Heart left ventricle (tissue), 13 donors: ENCODE measurements around the gene UBE2F.

Experiments
- CTCF ChIP-seq, 12 donors: fragments of 200-600 bp; sonication (generic) in 4 of 12; IDR thresholded peaks; one replicate each; pipeline versions ENCODE4 v1.5.0 to v1.8.0; 2018 to 2022; ENCODE audit warnings: antibody characterized with exemption in 12 of 12, mild to moderate bottlenecking in 5 of 12
- POLR2A ChIP-seq, 2 donors: fragments of 450-650 bp; IDR thresholded peaks; one replicate each; pipeline ENCODE4 v1.6.1; 2017; ENCODE audit warnings: antibody characterized with exemption in 2 of 2, mild to moderate bottlenecking in 2 of 2, moderate library complexity in 2 of 2
- donor health status: ischemic (EF 13 %, LVEDD 7.1; RV severe dilation, severe dysfunction).
- donor health status: DM: no; HTN: yes; CAD: no.
- donor health status: DM: no; HTN: no; CAD: no.
- donor health status: ischemic (EF 25% LVEDD 6.9; RV normal size, moderate dysfunction).
- donor health status: ischemic (EF 25% LVEDD 5.7; RV mildly dilated, moderate dysfunction).
- donor health status: ischemic (EF 35%, LVEDD 5.7; RV mildly dilated, moderate dysfunction).
- donor health status: nonischemic (EF 11% LVEDD 7.7; RV severe dilation, severe dysfunction).
- donor health status: DM: yes; HTN: yes; CAD: no.
- donor health status: PGD.
- donor health status: ischemic (EF 29% LVEDD 5.4; RV normal size, mild dysfunction).
- donor health status: nonischemic (EF 23%, LVEDD 6.1; RV moderate dilation, normal function).

GRCh38 chr2:238083919-238084318 is 117.1 kb downstream of the UBE2F start:
- TF ChIP-seq POLR2A (IDR thresholded peaks at IDR 0.05) = no peak
- TF ChIP-seq CTCF (IDR thresholded peaks at IDR 0.05) = no peak
